Fibroblast of lung (primary cell): ENCODE data around the gene DCN.

ENCODE experiments used
- CTCF ChIP-seq, 2 donors: IDR thresholded peaks in 1 of 2; conservative IDR thresholded peaks in 1 of 2; 1 replicate in 1 of 2; 2 replicates in 1 of 2; pipeline ENCODE4 v1.5.1; 2011 to 2012; ENCODE audit warnings: low read length in 2 of 2, control low read depth in 1 of 2, inconsistent platforms in 1 of 2, low read depth in 1 of 2, mild to moderate bottlenecking in 1 of 2
- EZH2 ChIP-seq: IDR thresholded peaks from 2 replicates; pipeline ENCODE4 v1.5.1; 2012; ENCODE audit warnings: low read length, control low read depth, mild to moderate bottlenecking; ENCODE audit errors: missing control alignments

GRCh38 chr12:91176358-91176757, 6.3 kb downstream of the DCN start:
- no peak for TF ChIP-seq CTCF (conservative IDR thresholded peaks at IDR 0.05 in 1 of 2, IDR thresholded peaks at IDR 0.05 in 1 of 2; ENCODE audit: low read depth in 1 of 2, low read length in 2 of 2)
- TF ChIP-seq EZH2 = no peak
